ENCODE data around the gene LRRC41.
A peak's percentile ranks its signal among the peaks of the same experiment; 100 is the strongest.
"Not testable (repeated sequence)": the region's sequence is repeated elsewhere in the genome, so short reads cannot be mapped to it uniquely, and the experiment has no call there.

LRRC41 gene

GRCh38 chr1:46303038-46303871, at the start of gene LRRC41, which contains the start of gene UQCRH:
Gene LRRC41 (minus strand): TSS chr1:46303616. CDS start chr1:46303322, 294 bp downstream.
Gene UQCRH (plus strand): TSS chr1:46303698. CDS start chr1:46303767, 69 bp downstream.
- peak; percentile 98 for DNase-seq

- DNase-seq = no peak
These were observed 48.9 kb upstream of the LRRC41 start for GRCh38 chr1:46352363-46352762.

GRCh38 chr1:46345281-46345680, 41.9 kb upstream of the LRRC41 start:
- no peak for DNase-seq

GRCh38 chr1:46344481-46344880, 41.1 kb upstream of the LRRC41 start:
- DNase-seq = no peak

GRCh38 chr1:46343705-46344104, 40.3 kb upstream of the LRRC41 start:
- no peak for DNase-seq

- no peak for DNase-seq
These were observed 39.9 kb upstream of the LRRC41 start for GRCh38 chr1:46343351-46343695.

- DNase-seq = no peak
These were observed 39.4 kb upstream of the LRRC41 start for GRCh38 chr1:46342677-46343350.

GRCh38 chr1:46342084-46342656, 38.8 kb upstream of the LRRC41 start:
- DNase-seq = peak; percentile 75

- no peak for DNase-seq
These were observed 38.0 kb upstream of the LRRC41 start for GRCh38 chr1:46341222-46342083.

GRCh38 chr1:46340404-46341221, 37.2 kb upstream of the LRRC41 start, which contains the start of gene NSUN4:
Gene NSUN4 (plus strand): TSS chr1:46340807. CDS start chr1:46340827, 20 bp downstream.
- peak; percentile 98 for DNase-seq

GRCh38 chr1:46337409-46337808, 34.0 kb upstream of the LRRC41 start:
- DNase-seq = not testable (repeated sequence)

GRCh38 chr1:46335081-46335480, 31.7 kb upstream of the LRRC41 start:
- no peak for DNase-seq

GRCh38 chr1:46334030-46334384, 30.6 kb upstream of the LRRC41 start:
- DNase-seq = no peak

- peak; percentile 85 for DNase-seq
These were observed 30.0 kb upstream of the LRRC41 start for GRCh38 chr1:46333300-46334029.

GRCh38 chr1:46331786-46332540, 28.5 kb upstream of the LRRC41 start:
- DNase-seq = not testable (repeated sequence)

- DNase-seq = not testable (repeated sequence)
These were observed 27.0 kb upstream of the LRRC41 start for GRCh38 chr1:46330381-46330780.

- not testable (repeated sequence) for DNase-seq
These were observed 26.4 kb upstream of the LRRC41 start for GRCh38 chr1:46329807-46330206.

- not testable (repeated sequence) for DNase-seq
These were observed 24.8 kb upstream of the LRRC41 start for GRCh38 chr1:46328182-46328581.

GRCh38 chr1:46325285-46326076, 22.1 kb upstream of the LRRC41 start:
- not testable (repeated sequence) for DNase-seq

All from hematopoietic multipotent progenitor cell treated with erythropoietin and hydrocortisone succinate and interleukin-3 and kit ligand, for 4 days (in vitro differentiated cells).